HG03457 (cell line): ENCODE results near the gene SLC43A1.

Source experiments
- ATAC-seq: cut with Tn5 transposase; IDR thresholded peaks from one replicate; pipeline ENCODE4 v1.9.1; 2021; ENCODE audit warnings: moderate number of reproducible peaks; ENCODE audit not compliant: unreplicated experiment

The SLC43A1 gene

DNA sequence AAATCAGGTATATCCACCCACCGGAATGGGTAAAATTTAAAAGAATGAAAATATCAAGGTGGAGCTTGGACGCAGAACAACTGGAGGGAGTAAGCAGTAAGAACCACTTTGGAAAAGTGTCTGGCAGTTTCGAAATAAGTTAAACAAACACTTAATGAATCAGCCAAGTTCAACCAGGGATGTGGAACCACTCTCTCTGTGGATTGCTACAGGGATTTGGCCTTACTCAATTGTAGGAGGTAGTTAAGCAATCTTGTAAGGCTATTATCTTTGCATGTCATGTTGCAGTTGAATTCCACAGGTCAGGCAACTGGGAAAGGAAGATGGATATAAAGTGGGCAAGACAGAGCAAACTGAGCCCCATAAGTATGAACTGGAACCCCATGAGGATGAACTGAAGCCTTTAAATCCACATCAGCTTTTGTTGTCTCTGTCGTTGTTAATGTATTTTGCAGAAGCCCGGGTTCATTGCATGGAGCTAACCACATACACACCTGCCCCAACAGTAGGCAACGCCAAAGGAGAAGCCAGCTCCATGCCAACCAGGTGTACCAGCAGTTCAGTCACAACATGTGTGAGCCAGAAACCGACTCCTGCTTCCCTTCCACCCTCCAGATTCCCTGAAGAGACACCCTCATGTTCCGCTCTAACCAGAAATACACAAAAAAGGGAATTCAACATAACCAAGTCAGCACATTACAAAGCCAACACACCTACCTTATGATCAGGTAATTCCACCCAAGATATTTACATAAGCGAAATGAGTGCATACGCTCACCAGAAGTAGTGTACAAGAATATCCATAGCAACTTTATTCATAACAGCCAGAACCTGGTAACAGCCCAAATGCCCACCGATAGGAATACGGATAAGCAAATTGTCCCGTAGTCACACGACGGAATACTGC is 80.6 kb downstream of the SLC43A1 start:
- no peak for ATAC-seq
